HG02798 (cell line): ENCODE results near the gene ASPSCR1.
"Not testable (repeated sequence)": the region's sequence is repeated elsewhere in the genome, so short reads cannot be mapped to it uniquely, and the experiment has no call there.

Experiments used
- ATAC-seq: cut with Tn5 transposase; IDR thresholded peaks from one replicate; pipeline ENCODE4 v1.9.1; 2021; ENCODE audit warnings: mild to moderate bottlenecking; ENCODE audit not compliant: unreplicated experiment, poor library complexity

ASPSCR1 gene

DNA sequence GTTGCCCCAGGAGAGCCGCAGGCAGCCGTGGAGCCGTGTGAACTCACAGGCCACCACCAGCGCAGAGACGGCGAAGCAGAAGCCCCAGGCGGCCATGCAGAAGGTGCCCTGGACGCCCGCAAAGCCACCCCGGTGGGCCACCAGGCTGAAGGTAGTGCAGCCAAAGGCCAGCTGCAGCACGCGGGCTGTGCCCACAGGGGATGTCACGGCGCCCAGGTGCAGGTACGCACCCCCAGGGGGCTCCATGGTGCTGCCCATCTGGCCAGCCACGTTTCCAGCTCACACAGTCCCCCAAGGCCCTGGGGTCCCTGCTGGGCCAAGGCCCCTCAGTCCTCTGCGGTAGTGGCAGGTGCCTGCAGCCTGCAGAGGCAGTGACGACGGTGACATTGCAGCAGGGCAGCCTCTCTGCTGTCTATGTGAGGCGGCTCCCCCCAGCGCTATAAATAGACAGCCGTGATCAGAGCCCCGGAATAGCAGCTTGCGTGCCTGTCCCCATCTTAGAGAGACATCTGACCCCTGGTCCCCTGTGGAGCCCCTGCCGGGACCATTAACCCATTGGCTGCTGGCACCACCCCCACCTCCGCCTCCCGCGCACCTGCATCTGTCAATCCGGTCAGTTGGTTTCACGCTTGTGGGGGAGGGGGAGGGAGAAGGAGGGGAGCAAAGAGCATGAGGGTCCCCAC is 35.8 kb upstream of the ASPSCR1 start:
- no peak for ATAC-seq

DNA sequence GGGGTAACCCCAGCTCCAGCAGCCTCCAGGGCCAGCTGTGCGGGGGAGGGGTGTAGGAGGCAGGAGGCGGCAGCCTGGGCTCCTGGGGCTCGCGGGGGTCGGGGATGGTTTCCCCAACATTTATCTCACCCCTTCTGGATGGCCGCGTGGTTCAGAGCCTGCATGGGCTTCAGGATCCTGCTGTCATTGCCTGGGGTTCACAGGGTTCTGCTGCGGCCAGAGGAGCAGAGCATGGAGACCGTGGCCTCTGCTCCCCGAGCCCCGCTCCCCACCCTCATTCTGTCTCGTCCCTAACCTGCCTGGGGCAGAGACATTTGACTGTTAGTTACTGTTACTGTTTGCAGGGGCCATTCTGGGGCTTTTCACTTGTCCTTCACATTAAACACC is 35.3 kb upstream of the ASPSCR1 start:
- ATAC-seq = no peak

- ATAC-seq = no peak
Measured at GRCh38 chr17:81944858-81945257, 32.6 kb upstream of the ASPSCR1 start.

DNA sequence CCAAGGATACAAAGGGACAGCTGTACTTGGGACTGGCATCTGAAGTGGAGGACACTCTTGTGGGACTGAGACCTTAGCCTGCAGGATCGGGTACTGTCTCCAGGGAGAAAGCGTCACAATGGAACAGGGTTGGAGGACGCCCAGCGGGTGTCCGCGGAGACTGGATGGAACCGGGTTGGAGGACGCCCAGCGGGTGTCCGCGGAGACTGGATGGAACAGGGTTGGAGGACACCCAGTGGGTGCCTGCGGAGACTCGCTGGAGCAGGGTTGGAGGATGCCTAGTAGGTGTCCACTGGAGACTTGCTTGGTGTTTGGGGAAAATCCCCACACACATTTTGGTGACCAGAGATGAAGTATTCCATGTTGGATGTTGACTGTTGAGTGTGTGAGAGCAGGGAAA is 30.2 kb upstream of the ASPSCR1 start, which contains the start of gene MYADML2:
Gene MYADML2 (minus strand): TSS at position 45 of the 400 bp plus-strand sequence. CDS start 5,492 bp downstream, outside the sequence.
- no peak for ATAC-seq

- ATAC-seq = no peak
Measured at GRCh38 chr17:81948635-81949378, 28.6 kb upstream of the ASPSCR1 start.

GRCh38 chr17:81950501-81950900 is 26.9 kb upstream of the ASPSCR1 start:
- no peak for ATAC-seq

GRCh38 chr17:81951785-81952684 is 25.4 kb upstream of the ASPSCR1 start:
- ATAC-seq = no peak

DNA sequence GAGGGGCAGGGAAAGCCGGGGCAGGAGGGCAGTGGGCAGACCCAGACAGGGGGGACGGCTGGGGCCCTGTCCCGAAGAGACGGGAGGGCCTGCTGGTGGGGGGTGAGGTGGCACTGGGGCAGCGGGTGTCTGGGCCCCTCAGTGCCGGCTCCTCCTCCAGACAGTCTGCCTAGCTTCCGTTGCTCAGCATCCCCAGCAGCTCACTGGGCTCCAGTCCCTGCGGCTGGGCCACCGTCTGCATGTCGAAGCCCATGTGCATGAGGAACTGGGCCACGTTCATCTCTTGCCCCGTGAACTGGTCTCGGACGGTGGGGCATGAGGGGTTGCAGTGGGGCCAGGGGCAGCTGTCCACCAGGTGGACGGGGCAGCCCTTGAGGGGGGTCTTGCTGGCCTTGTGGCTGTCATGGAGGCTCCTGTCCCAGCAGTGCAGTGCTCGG is 24.6 kb upstream of the ASPSCR1 start:
- no peak for ATAC-seq

- not testable (repeated sequence) for ATAC-seq
Measured at GRCh38 chr17:81953443-81953842, 24.0 kb upstream of the ASPSCR1 start.

GRCh38 chr17:81954131-81955057 is 23.0 kb upstream of the ASPSCR1 start:
- ATAC-seq = no peak

GRCh38 chr17:81955058-81955681 is 22.3 kb upstream of the ASPSCR1 start:
- ATAC-seq = no peak

DNA sequence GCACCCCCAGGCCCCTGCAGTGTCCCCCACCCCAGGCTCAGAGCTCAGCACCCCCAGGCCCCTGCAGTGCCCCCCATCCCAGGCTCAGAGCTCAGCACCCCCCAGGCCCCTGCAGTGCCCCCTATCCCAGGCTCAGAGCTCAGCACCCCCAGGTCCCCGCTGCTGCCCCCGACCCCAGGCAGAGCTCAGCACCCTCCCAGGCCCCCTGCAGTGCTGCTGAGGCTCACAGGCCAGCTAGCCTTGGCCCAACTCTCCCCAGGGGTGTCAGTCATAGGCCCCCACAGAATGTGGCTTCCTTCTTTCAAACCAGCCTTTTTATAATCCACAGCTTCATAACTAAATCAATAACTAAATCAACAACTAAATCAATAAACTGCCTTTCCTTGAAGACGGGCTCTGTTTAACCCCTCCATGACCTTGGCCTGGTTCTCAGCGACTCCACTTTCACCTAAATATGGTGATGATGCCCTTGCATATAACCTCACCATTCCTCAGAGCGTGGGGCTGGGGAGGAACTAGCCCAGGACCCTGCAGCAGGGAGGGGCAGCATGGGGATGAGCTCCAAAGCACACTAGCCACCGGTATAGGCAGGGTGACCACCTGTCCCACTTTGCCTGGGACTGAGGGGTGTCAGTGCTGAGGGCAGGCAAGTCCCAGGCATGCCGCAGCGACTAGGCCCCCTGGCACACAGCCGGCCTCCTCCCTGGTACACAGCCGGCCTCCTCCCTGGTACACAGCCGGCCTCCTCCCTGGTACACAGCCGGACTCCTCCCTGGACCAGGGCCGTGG is 21.5 kb upstream of the ASPSCR1 start:
- no peak for ATAC-seq

GRCh38 chr17:81956607-81957589 is 20.5 kb upstream of the ASPSCR1 start:
- no peak for ATAC-seq

DNA sequence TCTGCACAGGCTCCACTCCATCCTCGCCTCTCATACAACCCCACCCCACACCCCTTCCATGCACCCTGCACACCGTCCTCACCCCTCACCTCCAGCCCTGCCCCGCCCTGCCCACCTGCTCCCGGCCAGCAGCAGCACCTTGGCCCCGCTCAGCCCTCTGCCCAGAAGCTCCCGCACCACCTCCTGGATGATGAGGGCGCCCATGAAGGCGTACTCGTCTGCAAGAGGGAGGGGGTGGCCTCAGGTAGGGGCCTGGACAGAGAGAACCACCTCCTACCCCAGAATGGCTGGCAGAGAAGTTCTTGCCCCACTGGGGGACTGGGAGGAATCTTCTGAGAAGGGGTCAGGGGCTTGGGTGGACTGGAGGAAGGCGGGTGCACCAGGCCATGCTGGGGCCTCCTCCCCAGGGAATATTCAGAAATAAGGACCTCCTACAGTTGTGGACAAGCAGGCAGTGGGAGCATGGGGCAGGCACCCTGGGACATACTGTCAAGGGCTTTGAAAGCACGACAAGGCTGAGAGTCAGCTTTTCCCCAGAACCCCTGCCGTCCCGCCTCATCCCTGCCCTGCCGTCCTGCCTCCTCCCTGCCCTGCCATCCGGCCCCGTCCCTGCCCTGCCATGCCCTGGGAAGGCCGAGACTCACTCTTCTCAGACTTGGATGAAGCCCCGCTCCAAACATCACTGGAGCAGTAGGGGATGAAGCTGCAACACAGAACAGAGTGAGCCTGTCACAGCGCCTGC is 19.6 kb upstream of the ASPSCR1 start:
- ATAC-seq = no peak

GRCh38 chr17:81958633-81959342 is 18.6 kb upstream of the ASPSCR1 start:
- no peak for ATAC-seq
